T-helper 1 cell (primary cell): ENCODE measurements around the gene TRPM3.

ENCODE experiments used
- DNase-seq, 5 donors: peaks; one replicate each; pipeline ENCODE4 v3.0.0-alpha.2; 2012 to 2020

The TRPM3 gene

GRCh38 chr9:70502690-70503089, 618.7 kb downstream of the TRPM3 start:
- no peak for DNase-seq

- no peak for DNase-seq
These were observed 620.6 kb downstream of the TRPM3 start for GRCh38 chr9:70500793-70501192.

DNA sequence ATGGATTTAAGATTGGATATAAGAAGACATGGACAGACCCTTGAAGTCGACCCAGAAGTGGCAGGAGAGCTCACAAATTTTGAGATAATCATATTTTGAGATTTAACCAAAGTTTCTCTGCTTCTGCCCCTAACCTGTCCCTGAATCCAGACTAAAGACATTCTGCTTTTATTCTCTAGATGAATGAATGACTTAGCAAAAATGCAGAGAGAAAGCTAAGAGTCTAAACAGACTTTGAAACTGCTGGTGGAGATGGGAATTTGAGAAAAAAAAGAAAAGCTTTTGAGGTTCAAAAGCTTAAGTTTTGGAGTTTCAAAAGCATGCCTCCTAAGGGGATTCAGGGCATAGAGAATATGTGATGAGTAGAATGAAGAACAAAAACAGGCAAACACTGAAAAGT, 621.8 kb downstream of the TRPM3 start:
- no peak for DNase-seq

GRCh38 chr9:70498866-70499265, 622.6 kb downstream of the TRPM3 start:
- DNase-seq = no peak

GRCh38 chr9:70496244-70496643, 625.2 kb downstream of the TRPM3 start:
- DNase-seq = no peak

DNA sequence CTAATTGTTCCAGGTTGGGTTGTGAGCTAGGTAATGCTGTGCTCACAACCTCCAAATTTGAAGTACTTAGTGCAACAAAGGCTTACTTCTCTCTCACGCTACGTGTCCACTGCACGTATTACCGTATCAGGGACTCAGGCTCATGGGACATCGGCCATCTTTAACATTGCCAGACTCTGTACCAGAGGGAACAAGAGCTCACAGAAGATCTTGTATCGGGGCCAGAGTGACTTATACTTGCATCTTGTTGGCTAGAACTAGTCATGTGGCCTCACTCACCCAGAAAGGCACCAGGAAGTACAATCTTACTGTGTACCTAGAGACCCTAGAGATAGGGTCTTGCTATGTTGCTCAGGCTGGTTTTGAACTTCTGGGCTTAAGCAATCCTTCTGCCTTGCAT, 625.9 kb downstream of the TRPM3 start:
- DNase-seq = no peak

DNA sequence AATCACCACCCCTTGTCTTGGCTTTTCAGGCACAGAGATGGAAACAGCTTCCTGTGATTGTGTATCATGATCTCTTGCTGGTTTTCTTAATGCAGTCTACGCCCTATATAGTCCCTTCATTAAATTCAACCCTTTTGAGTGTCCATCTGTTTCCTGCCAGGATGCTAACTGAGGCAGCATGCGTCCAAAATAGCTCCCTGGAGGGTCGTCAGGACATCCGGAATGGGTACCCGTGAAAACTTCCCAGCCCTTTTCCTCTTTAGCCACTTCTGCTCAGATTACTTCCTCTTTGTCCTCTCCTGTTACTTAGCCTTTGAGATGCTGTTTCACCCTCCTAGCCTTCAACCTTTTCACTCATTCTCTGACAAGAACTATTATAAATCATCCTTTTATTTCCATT, 627.2 kb downstream of the TRPM3 start:
- no peak for DNase-seq

- no peak for DNase-seq
These were observed 628.4 kb downstream of the TRPM3 start for GRCh38 chr9:70493029-70493428.

GRCh38 chr9:70492319-70492777, 629.1 kb downstream of the TRPM3 start:
- no peak for DNase-seq

DNA sequence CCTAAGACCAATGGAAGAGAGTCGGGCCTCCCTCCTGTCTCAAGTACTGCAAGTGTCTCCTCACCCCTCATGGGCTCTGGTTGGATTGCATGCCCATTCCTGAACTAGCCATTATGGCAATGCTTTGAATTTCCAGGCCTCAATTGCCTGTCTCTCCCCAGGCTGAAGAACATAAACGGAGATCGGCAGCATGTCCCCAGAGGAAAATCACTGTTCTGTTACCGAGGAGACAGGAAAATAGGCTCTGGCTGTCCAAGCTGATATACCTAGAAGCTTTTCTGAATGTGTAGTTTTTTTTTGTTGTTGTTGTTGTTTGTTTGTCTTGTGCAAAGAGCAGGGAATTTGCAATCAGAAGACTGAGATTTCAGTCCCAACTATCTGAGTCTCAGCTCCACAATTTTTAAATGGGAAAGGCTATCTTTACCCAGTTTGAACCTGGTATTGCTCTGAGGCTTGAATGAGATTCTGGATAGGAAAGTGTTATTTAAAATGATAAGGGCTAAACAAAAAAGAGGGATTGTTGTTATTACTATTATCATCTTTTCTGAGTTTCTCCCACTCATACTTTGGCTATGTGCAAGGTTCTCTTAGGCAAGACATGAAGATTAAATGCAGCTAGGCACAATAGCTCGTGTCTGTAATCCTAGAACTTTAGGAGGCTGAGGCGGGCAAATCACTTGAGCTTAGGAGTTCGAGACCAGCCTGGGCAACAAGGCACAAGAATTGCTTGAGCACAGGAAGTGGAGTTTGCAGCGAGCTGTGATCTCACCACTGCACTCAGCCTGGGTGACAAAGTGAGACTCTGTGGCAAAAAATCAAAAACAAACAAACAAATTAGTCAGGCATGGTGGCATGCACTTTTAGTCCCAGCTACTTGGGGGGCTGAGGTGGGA, 629.7 kb downstream of the TRPM3 start:
- peak in 1 of 5 donors; percentile 33 for DNase-seq

DNA sequence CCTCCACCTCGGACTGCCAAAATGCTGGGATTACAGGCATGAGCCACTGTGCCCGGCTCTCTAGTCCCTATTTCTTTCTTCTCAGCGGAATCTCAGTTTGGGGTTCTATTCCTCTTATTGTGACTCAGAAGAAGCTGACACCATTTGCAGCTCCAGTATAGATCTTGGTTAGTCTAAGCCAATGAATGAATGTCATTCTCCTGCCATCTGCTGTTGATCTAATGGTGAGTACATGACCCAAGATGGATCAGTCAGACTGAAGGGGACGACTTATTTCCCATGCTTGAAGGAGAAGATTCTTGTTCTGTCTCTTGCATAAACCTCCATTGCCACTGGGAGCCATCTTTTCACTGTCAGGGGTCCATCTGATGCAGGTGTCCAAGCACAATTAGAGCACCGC, 630.9 kb downstream of the TRPM3 start:
- DNase-seq = no peak

DNA sequence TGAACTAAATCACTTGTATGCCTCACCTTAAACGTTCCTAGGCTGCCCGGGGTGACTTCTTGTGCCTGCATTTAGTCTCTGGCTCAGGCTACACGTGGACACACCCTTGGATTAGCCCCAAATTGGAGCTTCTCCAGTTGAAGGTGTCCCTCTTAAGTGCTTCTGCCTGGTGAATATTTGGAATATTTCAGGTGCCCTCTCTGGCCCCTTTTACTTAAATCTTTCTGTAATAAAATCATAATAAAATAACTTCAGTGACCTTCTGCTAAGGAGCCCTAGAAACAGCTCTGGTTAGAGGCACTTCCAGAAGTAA, 632.7 kb downstream of the TRPM3 start:
- DNase-seq = no peak

GRCh38 chr9:70488098-70488792, 633.2 kb downstream of the TRPM3 start:
- DNase-seq = no peak

DNA sequence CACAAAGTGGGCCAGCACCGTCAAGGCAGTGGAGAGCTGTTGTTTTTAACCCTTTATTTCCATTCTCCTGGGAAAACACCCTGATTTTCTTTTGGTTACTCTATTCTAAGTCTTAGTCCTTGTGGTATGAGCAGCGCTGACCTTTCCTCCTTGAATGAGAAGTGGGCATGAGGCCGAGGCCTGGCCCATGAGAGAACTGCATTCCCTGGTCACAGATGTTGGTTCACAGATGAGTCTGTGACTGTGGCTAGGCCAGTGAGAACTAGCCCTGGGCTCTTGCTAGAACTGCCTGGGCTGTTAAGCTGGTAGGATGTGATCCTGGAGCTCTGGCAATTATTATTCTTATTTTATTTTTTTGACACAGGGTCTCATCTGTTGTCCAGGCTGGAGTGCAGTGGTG, 635.3 kb downstream of the TRPM3 start:
- DNase-seq = no peak

- DNase-seq = no peak
These were observed 636.1 kb downstream of the TRPM3 start for GRCh38 chr9:70485273-70485858.

DNA sequence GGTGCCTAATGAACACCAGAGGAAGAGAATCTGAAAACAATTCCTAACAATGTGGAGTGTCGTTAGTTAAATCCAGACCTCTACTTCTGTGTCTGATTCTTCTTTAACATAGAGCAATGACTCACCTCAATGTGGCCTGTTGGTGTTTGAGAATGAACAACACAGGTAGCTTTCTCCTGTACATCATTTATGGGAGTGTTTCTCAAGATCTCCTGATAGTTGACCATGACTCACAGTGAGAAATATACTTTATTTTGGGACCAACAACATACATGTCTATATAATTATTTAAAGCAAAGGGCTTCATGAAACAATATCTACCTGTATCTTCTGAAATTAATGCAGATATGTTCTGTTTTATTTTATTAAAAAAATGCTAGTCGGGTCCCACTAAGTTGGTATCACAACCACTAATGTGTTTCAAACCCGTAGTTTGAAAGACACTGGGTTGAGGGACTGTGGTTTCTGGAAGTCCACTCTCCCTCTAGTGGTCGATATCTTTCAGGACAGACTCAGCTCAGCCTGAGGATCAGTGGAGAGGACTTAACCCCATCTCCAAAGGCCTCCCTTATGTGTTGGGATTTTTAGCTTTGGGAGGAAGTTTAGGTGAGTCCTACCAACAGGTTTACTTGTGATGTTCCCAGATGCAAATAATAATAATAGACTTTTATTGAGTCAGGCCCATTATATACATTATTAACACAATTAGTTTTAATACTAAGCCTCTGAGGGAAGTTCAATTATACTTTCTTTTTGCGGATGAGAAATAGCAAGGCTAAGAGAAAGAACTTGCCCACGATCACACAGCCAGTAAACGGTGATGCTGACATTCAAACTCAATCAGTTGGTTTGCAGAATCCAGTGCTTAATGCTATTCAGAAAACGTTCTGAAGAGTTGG, 636.9 kb downstream of the TRPM3 start:
- peak in 1 of 5 donors; percentile 36 for DNase-seq

DNA sequence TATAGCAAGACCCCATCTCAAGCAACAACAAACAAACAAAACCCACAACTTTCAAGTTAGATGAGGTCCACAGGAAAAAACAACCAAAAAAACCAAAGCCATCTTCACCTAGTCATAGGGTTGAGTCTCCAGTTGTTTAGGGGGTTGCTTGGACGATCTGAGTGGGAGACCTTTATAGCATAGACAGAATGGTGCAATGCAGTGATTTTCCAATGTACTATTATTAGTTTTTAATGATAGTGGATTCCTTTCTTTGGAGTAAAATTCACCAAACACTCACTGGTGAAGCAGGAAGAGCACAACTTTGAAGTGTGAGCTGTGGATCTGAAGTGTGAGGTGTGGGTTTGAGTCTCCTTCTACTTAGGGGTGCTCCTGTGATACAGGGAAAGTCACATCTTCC, 640.0 kb downstream of the TRPM3 start:
- DNase-seq = no peak

DNA sequence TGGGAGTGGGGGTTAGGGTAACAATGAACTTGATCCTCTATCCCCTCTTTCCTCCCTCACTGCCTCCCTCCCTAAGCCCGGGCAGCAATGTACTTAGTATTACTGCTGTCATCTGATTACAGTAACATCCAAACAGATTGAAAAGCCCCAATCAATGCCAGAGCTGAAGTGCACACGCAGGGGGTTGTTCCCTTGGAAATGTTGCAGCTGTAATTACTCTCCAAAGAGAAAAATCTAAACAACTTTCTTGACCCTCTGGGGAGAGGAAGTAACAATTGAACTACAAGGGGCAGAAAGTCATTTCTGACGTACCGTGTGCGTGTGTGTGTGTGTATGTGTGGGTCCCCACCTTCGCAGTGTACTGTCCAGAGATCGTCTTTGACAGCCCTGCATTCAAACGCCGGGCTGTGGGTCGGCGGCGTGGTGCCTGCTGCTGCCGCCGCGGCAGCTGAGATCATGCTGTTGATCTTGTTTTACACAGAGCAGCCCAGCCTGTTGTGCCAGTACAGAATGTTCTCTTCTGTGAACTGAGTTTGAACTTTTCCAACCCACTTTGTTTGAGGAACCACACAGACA, 640.9 kb downstream of the TRPM3 start:
- no peak for DNase-seq

DNA sequence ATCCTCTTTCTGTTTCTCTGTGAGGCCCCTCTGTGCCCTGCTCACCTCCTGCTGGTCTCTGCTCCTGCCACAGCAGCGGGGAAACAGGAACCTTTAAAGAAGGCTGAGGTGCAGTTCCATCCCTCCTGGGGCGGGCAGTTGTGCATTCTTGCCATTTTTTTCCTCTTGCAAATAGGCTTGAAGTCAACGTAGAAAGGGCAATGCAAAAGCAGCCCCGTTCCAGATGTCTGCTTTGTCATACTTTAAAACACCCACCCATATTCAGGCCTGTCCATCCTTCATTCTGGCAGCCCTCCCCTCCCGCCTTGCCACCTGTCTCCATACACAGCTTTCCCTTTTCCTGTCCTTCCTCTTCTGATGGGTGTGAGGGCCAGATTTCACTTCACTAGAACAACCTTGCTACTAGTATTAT, 641.5 kb downstream of the TRPM3 start:
- DNase-seq = no peak
